Glutamatergic neuron (in vitro differentiated cells): ENCODE data around the gene FBXW4. TPM values are rescaled to one million over a fixed set of nuclear protein-coding genes. Genes with fewer than 3 reads are reported as not detected.

ENCODE experiments used
- DNase-seq: peaks from one replicate; pipeline ENCODE4 v3.0.0; 2022
- H3K27ac Mint-ChIP-seq: one replicate; pipeline ENCODE4 v1.8.0; 2020; ENCODE audit warnings: mild to moderate bottlenecking, mixed read lengths, inconsistent platforms; ENCODE audit not compliant: unreplicated experiment
- H3K27me3 Mint-ChIP-seq: one replicate; pipeline ENCODE4 v1.8.0; 2020; ENCODE audit warnings: mild to moderate bottlenecking, moderate library complexity, mixed read lengths, inconsistent platforms; ENCODE audit not compliant: unreplicated experiment
- H3K36me3 Mint-ChIP-seq: one replicate; pipeline ENCODE4 v1.8.0; 2020; ENCODE audit warnings: mild to moderate bottlenecking, mixed read lengths, inconsistent platforms; ENCODE audit not compliant: unreplicated experiment
- H3K4me1 Mint-ChIP-seq: one replicate; pipeline ENCODE4 v1.8.0; 2020; ENCODE audit warnings: mild to moderate bottlenecking, low read depth, mixed read lengths, inconsistent platforms; ENCODE audit not compliant: unreplicated experiment
- H3K4me3 Mint-ChIP-seq: one replicate; pipeline ENCODE4 v1.8.0; 2020; ENCODE audit warnings: mild to moderate bottlenecking, mixed read lengths, inconsistent platforms; ENCODE audit not compliant: unreplicated experiment
- H3K9me3 Mint-ChIP-seq: one replicate; pipeline ENCODE4 v1.8.0; 2020; ENCODE audit warnings: mild to moderate bottlenecking, moderate library complexity, mixed read lengths, inconsistent platforms; ENCODE audit not compliant: unreplicated experiment
- total RNA-seq: library from RNA; stranded (reverse); fragmentation: NEBNext Ultra II Directional; extraction: Animal tissue kit (Norgen Biotek cat#: 25700); gene quantifications from one replicate; pipeline ENCODE4 v1.2.1, GENCODE V29; 2021; ENCODE audit not compliant: unreplicated experiment
- TF ChIP-seq, protein P1 (sequence below): fragments of 200-600 bp; sonication (generic); IDR thresholded peaks from one replicate; pipeline ENCODE4 v1.5.0; 2021; ENCODE audit not compliant: partially characterized antibody, unreplicated experiment

FBXW4 gene
- total RNA-seq, 1 donor from 2014 or later = 25.8 TPM

DNA sequence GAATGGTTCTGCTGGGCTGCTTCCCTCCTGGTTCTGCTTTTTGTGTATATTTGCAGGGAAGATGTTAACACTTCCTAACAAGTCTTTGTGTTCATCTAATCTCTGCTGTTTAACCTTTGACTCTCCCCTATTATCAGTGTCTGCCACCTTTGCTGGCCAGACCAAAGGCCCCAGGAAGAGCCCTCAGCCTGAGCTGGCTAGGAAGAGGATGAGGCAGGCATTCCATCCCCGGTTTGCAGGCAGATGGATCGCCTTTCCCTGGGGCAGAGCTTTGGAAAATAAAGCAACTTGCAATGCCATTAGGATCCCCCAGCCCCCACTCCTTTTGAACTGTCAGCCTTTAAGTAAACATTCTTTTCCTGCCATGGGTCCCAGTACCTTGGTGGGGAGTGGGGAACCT, 87.8 kb downstream of the FBXW4 start:
- H3K4me1 Mint-ChIP-seq = peaks cover 9% of the 10 kb centered on the region
- no peak overlapping the region for H3K27ac Mint-ChIP-seq
- TF ChIP-seq, protein P1, sequence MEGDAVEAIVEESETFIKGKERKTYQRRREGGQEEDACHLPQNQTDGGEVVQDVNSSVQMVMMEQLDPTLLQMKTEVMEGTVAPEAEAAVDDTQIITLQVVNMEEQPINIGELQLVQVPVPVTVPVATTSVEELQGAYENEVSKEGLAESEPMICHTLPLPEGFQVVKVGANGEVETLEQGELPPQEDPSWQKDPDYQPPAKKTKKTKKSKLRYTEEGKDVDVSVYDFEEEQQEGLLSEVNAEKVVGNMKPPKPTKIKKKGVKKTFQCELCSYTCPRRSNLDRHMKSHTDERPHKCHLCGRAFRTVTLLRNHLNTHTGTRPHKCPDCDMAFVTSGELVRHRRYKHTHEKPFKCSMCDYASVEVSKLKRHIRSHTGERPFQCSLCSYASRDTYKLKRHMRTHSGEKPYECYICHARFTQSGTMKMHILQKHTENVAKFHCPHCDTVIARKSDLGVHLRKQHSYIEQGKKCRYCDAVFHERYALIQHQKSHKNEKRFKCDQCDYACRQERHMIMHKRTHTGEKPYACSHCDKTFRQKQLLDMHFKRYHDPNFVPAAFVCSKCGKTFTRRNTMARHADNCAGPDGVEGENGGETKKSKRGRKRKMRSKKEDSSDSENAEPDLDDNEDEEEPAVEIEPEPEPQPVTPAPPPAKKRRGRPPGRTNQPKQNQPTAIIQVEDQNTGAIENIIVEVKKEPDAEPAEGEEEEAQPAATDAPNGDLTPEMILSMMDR = no peak
- peaks cover 5% of the 10 kb centered on the region for H3K27me3 Mint-ChIP-seq
- no peak overlapping the region for H3K4me3 Mint-ChIP-seq
- H3K36me3 Mint-ChIP-seq = peaks cover 3% of the 10 kb centered on the region
- H3K9me3 Mint-ChIP-seq = peaks cover 3% of the 10 kb centered on the region
- DNase-seq = no peak

GRCh38 chr10:101602761-101603398, 92.1 kb downstream of the FBXW4 start:
- H3K4me1 Mint-ChIP-seq = peaks cover 13% of the 10 kb centered on the region
- no peak overlapping the region for H3K27ac Mint-ChIP-seq
- peak; percentile 94 for DNase-seq
- TF ChIP-seq, protein P1 = peak; percentile 95
- H3K36me3 Mint-ChIP-seq = peaks cover 3% of the 10 kb centered on the region
- peaks cover 4% of the 10 kb centered on the region for H3K27me3 Mint-ChIP-seq
- no peaks in the 10 kb centered on the region for H3K9me3 Mint-ChIP-seq
- H3K4me3 Mint-ChIP-seq = no peak overlapping the region

DNA sequence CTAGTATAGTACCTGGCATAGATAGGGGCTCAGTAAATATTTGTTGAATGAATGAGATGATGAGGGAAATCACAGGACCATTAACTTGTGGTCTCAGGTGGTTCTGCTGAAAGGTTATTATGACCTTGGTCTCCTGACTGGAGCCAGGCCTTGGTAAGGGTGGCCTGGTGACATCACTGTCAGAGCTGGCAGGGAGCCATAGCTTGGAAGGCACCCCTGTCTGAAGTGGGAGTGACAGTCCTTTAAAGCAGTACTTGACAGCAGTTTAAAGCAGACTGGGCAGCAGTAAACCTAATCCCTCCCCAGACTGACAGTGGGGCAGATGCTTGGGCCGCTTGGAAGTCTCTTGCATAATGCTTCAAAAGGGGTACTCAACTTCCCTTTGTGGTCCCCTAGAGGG, 93.4 kb downstream of the FBXW4 start:
- Mint-ChIP-seq H3K27me3 (peaks cover 6% of the 10 kb centered on the region), H3K4me3 (no peak overlapping the region), H3K27ac (no peak overlapping the region), H3K9me3 (no peaks in the 10 kb centered on the region), H3K4me1 (peaks cover 12% of the 10 kb centered on the region), H3K36me3 (peaks cover 3% of the 10 kb centered on the region)
- DNase-seq = no peak
- TF ChIP-seq, protein P1 = no peak

- Mint-ChIP-seq H3K27ac (peak overlapping the region; percentile 86), H3K4me3 (peak overlapping the region; percentile 62), H3K4me1 (peaks cover 17% of the 10 kb centered on the region), H3K27me3 (peaks cover 4% of the 10 kb centered on the region), H3K9me3 (peaks cover 2% of the 10 kb centered on the region), H3K36me3 (no peaks in the 10 kb centered on the region)
- TF ChIP-seq, protein P1 = no peak
- DNase-seq = no peak
These were observed 97.7 kb downstream of the FBXW4 start for GRCh38 chr10:101597091-101597900.
